ENCODE data around the gene GALNT3. TPM values are rescaled to one million over a fixed set of nuclear protein-coding genes. Genes with fewer than 3 reads are reported as not detected.

The GALNT3 gene
- total and polyA plus RNA-seq, 2 of the 8 experiments (the other 6 are each of a cell fraction or from before 2014, with no cell fraction given), result 3.4 to 23.6 TPM

DNA sequence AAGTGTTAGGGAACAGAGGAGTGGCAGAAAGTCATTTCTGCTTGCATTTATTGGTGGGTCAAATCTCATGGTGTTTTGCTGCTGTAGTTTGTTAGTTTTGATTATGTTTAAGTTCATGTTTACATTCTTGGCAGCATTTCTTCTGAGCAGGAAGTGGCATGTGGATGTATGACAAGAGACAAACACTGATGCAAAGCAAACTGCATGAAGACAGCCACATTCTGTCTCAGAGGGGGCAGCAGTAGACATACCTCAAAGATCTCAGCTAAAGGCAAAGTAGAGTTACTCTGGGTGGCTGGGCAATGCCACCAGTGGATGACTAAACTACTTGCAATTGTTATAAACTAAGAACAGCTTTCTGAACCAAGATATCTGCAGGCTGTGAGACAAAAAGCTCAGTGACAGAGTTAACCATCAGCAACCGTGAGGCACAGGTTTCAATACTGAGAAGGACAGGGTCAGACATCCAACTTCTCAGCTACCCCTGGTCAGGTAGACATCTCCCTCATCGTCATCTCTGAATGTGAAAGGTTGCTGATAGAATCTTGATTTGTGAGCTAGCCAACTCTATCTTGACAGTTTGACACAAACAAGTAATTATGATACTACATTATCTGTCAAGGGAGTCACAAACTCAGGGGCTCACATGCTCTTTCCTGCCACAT is 16.4 kb downstream of the GALNT3 start:
- H3K27ac ChIP-seq (ENCODE audit: low read depth, low read length), result no peak overlapping the region
- no peaks in the 10 kb centered on the region for H3K23me2 ChIP-seq (ENCODE audit: low read depth, low read length)
- no peak for FAIRE-seq
- H2BK15ac ChIP-seq (ENCODE audit: low read length), result no peak overlapping the region
- no peak overlapping the region for H4K5ac ChIP-seq (ENCODE audit: insufficient read length, low read depth, low read length)
- ChIA-PET CTCF (ENCODE audit: partially characterized antibody) (interaction anchor here (1.2 to 5.9 kb wide), 11 partner anchors 8 to 377 kb away, joined by 5 to 37 read pairs (median 10); partner anchors contain the start of gene GALNT3), POLR2A (ENCODE audit: partially characterized antibody) (interaction anchor here (1.3 to 2.4 kb wide), 3 partner anchors 10 to 16 kb away, joined by 4 to 12 read pairs (median 8); partner anchors contain the start of gene GALNT3)
- H4K20me1 ChIP-seq (replicated peaks in 1 of 2; ENCODE audit: control insufficient read depth in 1 of 2, insufficient read depth in 2 of 2, low read length in 2 of 2), result no peaks in the 10 kb centered on the region
- no peak overlapping the region for H3K4me2 ChIP-seq (ENCODE audit: insufficient read depth in 1 of 2, low read depth in 2 of 2, low read length in 2 of 2)
- peaks cover 0 to 6% (median 5%) of the 10 kb centered on the region in 4 experiments; a peak in 5 of 7 replicates for H3K4me1 ChIP-seq (replicated peaks in 1 of 4; ENCODE audit: control insufficient read depth in 3 of 4, insufficient read depth in 4 of 4, low read length in 3 of 4)
- H2BK12ac ChIP-seq (ENCODE audit: low read depth, low read length), result no peak overlapping the region
- no peak overlapping the region for H3K56ac ChIP-seq (replicated peaks; ENCODE audit: insufficient read length, low read depth, low read length)
- peaks cover 0 to 99% of the 10 kb centered on the region in 2 experiments; a peak in 3 of 4 replicates for H3K79me2 ChIP-seq (ENCODE audit: control insufficient read depth in 1 of 2, insufficient read depth in 2 of 2, low read length in 2 of 2)
- H3K9me3 ChIP-seq (ENCODE audit: insufficient read depth in 2 of 2, low read depth in 1 of 2, low read length in 1 of 2), result peaks cover 5 to 6% of the 10 kb centered on the region in 2 experiments; a peak in 2 of 4 replicates
- no peak overlapping the region for H3K23ac ChIP-seq (ENCODE audit: insufficient read length)
- no peak overlapping the region for H2BK20ac ChIP-seq (ENCODE audit: low read length)
- no peak overlapping the region for H3K9ac ChIP-seq (replicated peaks in 1 of 4; ENCODE audit: extremely low read depth in 1 of 4, low read depth in 3 of 4, low read length in 3 of 4)
- H4K91ac ChIP-seq (replicated peaks; ENCODE audit: insufficient read length, low read length), result no peak overlapping the region
- H2BK120ac ChIP-seq (replicated peaks; ENCODE audit: low read depth, low read length), result no peak overlapping the region
- peaks cover 0 to 31% (median 12%) of the 10 kb centered on the region in 4 experiments; a peak in 4 of 8 replicates for H3K36me3 ChIP-seq (ENCODE audit: control insufficient read depth in 2 of 4, insufficient read depth in 4 of 4, low read length in 3 of 4)
- DNase-seq (ENCODE audit: low read depth in 1 of 2, low spot score in 2 of 2), result no peak
- no peak overlapping the region for H3K18ac ChIP-seq (ENCODE audit: extremely low read depth, low read length)
- H2AFZ ChIP-seq (ENCODE audit: low read length), result no peak overlapping the region
- H2BK5ac ChIP-seq (ENCODE audit: low read depth, low read length), result no peak overlapping the region
- no peak overlapping the region for H3K14ac ChIP-seq (ENCODE audit: insufficient read length)
- H2AK5ac ChIP-seq (ENCODE audit: low read depth, low read length), result no peak overlapping the region
- whole genome bisulfite sequencing, 2 experiments (ENCODE audit: extremely low coverage in 1 of 2, insufficient coverage in 1 of 2, insufficient read length in 1 of 2, insufficient replicate concordance in 2 of 2, low coverage in 1 of 2, low lambda C conversion rate in 2 of 2, missing lambda C conversion rate in 1 of 2), result 84% methylated on average over 2 of the region's 2 CpGs; no CpG with 5 or more reads in 1 of the 2 experiments
- no peak overlapping the region for H3K4me3 ChIP-seq (ENCODE audit: extremely low read depth in 1 of 4, insufficient read depth in 2 of 4, low read depth in 3 of 4, low read length in 4 of 4)
- no peaks in the 10 kb centered on the region for H3K27me3 ChIP-seq (replicated peaks in 1 of 4; ENCODE audit: control insufficient read depth in 3 of 4, extremely low read depth in 1 of 4, insufficient read depth in 3 of 4, low read length in 3 of 4)
- no peak overlapping the region for H3K4ac ChIP-seq (replicated peaks; ENCODE audit: insufficient read length, low read depth, low read length)
- no peak overlapping the region for H4K8ac ChIP-seq (ENCODE audit: extremely low read depth, insufficient read depth, low read length)
- H3K79me1 ChIP-seq (ENCODE audit: low read depth, low read length), result no peaks in the 10 kb centered on the region
- TF ChIP-seq MAFK (IDR thresholded peaks at IDR 0.05; ENCODE audit: low read depth, low read length), result no peak
- TF ChIP-seq KDM4A (IDR thresholded peaks at IDR 0.05; ENCODE audit: low read depth, low read length, severe bottlenecking), result no peak
- no peak for TF ChIP-seq SP4 (IDR thresholded peaks at IDR 0.05; ENCODE audit: low read length)
- TF ChIP-seq TBP (IDR thresholded peaks at IDR 0.05; ENCODE audit: low read depth, low read length), result no peak
- TF ChIP-seq, protein P1, sequence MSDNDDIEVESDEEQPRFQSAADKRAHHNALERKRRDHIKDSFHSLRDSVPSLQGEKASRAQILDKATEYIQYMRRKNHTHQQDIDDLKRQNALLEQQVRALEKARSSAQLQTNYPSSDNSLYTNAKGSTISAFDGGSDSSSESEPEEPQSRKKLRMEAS (IDR thresholded peaks at IDR 0.05), result no peak
- no peak for TF ChIP-seq SUZ12 (IDR thresholded peaks at IDR 0.05; ENCODE audit: low read length)
- no peak for TF ChIP-seq GTF2F1 (IDR thresholded peaks at IDR 0.05; ENCODE audit: borderline replicate concordance, low read depth, low read length)
- no peak for TF ChIP-seq BRCA1 (IDR thresholded peaks at IDR 0.05; ENCODE audit: low read depth, low read length)
- TF ChIP-seq HDAC2 (IDR thresholded peaks at IDR 0.05; ENCODE audit: borderline replicate concordance in 1 of 2, low read depth in 2 of 2, low read length in 2 of 2), result no peak
- no peak for TF ChIP-seq KDM5A (IDR thresholded peaks at IDR 0.05; ENCODE audit: low read length)
- no peak for TF ChIP-seq SIN3A (conservative IDR thresholded peaks at IDR 0.05 in 1 of 2, IDR thresholded peaks at IDR 0.05 in 1 of 2; ENCODE audit: low read depth in 1 of 2, low read length in 2 of 2)
- no peak for TF ChIP-seq RBBP5 (IDR thresholded peaks at IDR 0.05; ENCODE audit: borderline replicate concordance, low read depth, low read length)
